Measurements from ENCODE around the gene CGB1.
"Not testable (repeated sequence)": the region's sequence is repeated elsewhere in the genome, so short reads cannot be mapped to it uniquely, and the experiment has no call there.

CGB1 gene

DNA sequence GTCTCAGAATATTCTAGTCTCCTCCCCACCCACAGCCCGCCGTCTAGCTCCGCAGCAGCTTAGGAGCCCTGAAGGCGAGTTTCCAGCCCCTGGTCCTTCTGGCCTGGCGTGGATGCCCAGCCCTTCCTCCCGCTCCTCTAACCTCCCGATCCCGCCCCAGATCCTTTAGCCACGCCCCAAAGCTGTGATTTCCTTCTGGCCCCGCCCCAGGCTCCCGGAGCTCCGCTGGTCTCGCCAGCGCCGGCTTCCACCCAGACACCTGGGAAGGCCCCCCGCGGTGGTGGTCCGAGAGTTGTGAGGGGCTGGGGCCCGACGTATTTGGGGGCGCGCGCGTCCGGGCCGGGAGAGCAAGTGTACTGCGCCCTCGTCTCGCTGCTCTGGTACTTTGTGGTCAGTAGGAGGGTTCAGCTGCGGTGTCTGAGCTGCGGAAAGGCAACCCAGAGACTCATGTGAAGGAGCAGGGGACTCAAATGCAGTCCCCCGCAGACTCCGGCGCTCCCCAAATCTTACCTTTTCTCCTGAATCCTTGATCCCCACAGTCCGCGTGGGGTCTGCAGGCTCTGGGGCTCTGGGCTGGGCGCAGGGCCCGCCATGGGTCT, 21.0 kb upstream of the CGB1 start, which contains the start of gene CGB7:
Gene CGB7 (minus strand): TSS at position 114 of the 599 bp plus-strand sequence. CDS start 2,374 bp downstream, outside the sequence.
- no peak for DNase-seq

GRCh38 chr19:49056902-49057596, 20.4 kb upstream of the CGB1 start:
- not testable (repeated sequence) for DNase-seq

GRCh38 chr19:49056101-49056901, 19.6 kb upstream of the CGB1 start:
- DNase-seq = no peak

DNA sequence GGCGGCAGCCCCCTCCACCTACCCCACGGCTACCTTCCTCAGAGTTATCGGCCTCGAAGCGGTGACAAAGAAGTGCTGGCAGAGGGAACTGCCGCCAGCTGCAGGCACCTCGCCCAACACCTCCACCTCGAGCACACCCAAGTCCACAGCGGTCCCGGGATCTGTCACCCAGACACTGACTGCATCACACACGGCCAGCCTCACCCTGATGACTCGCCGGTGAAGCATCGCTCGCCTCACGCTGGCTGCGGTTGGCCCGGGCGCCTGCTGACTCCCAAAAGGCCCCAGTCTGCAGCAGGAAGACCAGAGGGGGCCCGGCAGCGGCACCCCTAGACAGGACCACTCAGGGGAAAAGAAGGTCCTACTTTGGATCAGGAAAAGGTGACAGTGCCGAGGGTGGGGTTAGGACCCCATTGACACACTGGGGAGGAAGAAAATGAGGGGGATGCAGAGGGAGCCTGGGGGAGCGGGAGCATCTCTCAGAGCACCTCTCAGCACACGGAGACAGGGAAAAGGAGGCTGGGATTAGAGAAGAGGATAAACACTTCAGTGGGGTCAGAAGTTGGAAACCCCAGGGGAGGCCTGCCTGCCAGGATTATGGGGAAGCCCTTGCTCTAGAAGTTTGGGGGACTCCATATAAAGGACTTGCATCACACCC, 13.8 kb upstream of the CGB1 start:
- DNase-seq = not testable (repeated sequence)

DNA sequence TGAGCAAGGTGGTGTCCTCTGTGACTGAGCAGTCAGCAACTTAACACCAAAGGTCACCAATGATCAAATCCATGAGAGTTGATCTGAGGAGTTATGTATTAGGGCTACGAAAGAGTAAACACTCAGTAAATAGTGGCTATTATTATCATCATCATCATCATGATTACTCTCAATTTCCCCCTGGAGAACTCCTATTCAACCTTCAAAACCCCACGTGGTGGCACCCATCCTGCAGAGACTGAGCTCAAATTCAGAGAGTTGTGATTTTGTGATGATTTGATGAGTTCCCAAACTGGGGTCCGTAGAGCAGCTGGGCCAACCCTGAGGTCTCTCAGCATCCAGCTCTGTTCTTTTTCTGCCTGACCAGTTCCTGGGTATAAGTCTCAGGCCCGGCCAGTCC, 13.1 kb upstream of the CGB1 start:
- DNase-seq = not testable (repeated sequence)

DNA sequence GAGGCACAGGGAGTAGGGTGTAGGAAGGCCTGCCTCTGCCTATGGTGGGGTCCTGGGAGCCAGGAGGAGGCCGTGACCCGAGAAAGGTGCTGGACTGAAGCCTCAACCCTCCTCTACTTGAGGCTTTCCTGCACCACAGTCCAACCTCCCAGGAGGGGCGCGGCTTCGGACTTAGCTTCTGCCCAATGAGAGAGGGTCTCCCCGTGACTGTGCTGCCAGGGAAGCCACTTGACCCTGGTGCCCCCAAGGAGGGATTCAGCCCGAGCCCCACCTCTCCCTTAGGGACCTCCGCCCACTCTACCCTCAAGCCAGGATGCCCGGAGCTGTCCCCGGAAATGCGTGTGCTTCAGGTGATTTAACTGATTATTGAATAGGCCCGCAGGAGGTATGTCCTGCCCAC, 12.3 kb upstream of the CGB1 start, which contains the start of gene CGB8:
Gene CGB8 (minus strand): TSS at position 101 of the 400 bp plus-strand sequence. CDS start 372 bp downstream, outside the sequence.
- DNase-seq = not testable (repeated sequence)

DNA sequence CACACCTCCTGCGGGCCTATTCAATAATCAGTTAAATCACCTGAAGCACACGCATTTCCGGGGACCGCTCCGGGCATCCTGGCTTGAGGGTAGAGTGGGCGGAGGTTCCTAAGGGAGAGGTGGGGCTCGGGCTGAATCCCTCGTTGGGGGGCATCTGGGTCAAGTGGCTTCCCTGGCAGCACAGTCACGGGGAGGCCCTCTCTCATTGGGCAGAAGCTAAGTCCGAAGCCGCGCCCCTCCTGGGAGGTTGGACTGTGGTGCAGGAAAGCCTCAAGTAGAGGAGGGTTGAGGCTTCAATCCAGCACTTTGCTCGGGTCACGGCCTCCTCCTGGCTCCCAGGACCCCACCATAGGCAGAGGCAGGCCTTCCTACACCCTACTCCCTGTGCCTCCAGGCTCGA, 6.9 kb upstream of the CGB1 start, which contains the start of gene CGB5:
Gene CGB5 (plus strand): TSS at position 301 of the 400 bp plus-strand sequence. CDS start 362 bp downstream, outside the sequence.
- DNase-seq = not testable (repeated sequence)

GRCh38 chr19:49042666-49043065, 6.0 kb upstream of the CGB1 start:
- not testable (repeated sequence) for DNase-seq

GRCh38 chr19:49042177-49042576, 5.5 kb upstream of the CGB1 start:
- no peak for DNase-seq

- DNase-seq = not testable (repeated sequence)
Observed at GRCh38 chr19:49039736-49040135, 3.0 kb upstream of the CGB1 start.

GRCh38 chr19:49038557-49039276, 2.0 kb upstream of the CGB1 start:
- DNase-seq = not testable (repeated sequence)

- not testable (repeated sequence) for DNase-seq
Observed at GRCh38 chr19:49038111-49038510, 1.4 kb upstream of the CGB1 start.

GRCh38 chr19:49031642-49032301, 4.9 kb downstream of the CGB1 start, which contains the start of gene CGB2:
CGB2 (plus strand) TSS chr19:49031890; CDS start chr19:49032096, 206 bp downstream.
- not testable (repeated sequence) for DNase-seq

- DNase-seq = not testable (repeated sequence)
Observed at GRCh38 chr19:49030323-49030722, 6.4 kb downstream of the CGB1 start.

- not testable (repeated sequence) for DNase-seq
Observed at GRCh38 chr19:49029749-49030148, 6.9 kb downstream of the CGB1 start.

DNA sequence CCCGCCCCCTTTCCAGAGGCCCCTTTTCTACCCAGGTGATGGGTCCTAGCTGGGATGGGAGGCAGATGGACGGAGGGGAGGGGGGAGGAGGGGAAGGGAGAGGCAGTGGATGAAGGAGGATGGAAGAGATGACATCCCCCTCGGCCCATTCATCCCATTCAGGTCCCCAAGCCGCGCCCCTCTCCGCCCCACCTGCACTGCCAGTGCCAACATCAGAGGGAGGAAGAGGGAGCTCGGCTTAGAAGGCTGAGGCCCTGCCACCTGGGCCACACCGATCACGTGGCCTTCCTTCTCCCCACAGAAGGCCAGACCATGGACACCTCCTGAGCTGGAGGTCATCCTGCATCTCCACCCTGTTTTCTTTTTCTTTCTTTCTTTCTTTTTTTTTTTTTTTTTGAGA, 8.0 kb downstream of the CGB1 start:
- not testable (repeated sequence) for DNase-seq

DNA sequence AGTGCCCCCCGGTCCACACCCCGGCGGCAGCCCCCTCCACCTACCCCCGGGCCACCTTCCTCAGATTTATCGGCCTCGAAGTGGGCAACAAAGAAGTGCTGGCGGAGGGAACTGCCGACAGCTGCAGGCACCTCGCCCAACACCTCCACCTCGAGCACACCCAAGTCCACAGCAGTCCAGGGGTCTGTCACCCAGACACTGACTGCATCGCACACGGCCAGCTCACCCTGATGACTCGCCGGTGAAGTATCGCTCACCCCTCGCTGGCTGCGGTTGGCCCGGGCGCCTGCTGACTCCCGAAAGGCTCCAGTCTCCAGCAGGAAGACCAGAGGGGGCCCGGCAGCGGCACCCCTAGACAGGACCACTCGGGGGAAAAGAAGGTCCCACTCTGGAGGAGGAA, 11.1 kb downstream of the CGB1 start:
- not testable (repeated sequence) for DNase-seq

GRCh38 chr19:49025088-49025487, 11.6 kb downstream of the CGB1 start:
- DNase-seq = not testable (repeated sequence)

DNA sequence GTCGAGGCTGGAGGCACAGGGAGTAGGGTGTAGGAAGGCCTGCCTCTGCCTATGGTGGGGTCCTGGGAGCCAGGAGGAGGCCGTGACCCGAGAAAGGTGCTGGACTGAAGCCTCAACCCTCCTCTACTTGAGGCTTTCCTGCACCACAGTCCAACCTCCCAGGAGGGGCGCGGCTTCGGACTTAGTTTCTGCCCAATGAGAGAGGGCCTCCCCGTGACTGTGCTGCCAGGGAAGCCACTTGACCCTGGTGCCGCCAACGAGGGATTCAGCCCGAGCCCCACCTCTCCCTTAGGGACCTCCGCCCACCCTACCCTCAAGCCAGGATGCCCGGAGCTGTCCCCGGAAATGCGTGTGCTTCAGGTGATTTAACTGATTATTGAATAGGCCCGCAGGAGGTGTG, 12.5 kb downstream of the CGB1 start, which contains the start of gene CGB3:
Gene CGB3 (minus strand): TSS at position 101 of the 400 bp plus-strand sequence. CDS start 362 bp downstream, outside the sequence.
- DNase-seq = not testable (repeated sequence)

- no peak for DNase-seq
Observed at GRCh38 chr19:49022116-49022515, 14.6 kb downstream of the CGB1 start.
